ENCODE measurements around the gene RP9.

GRCh38 chr7:33128990-33129805, 20.0 kb upstream of the RP9 start, which contains the start of gene BBS9:
- TF ChIP-seq POLR2A (IDR thresholded peaks at IDR 0.05; ENCODE audit: low read length), result peak; percentile 56
- TF ChIP-seq GATA1 (IDR thresholded peaks at IDR 0.05; ENCODE audit: low read depth, low read length), result no peak

Measured in erythroblast (primary cell).